Measurements from ENCODE around the gene LPXN. TPM values are rescaled to one million over a fixed set of nuclear protein-coding genes. Genes with fewer than 3 reads are reported as not detected.

LPXN gene
- total RNA-seq, 1 donor from 2014 or later, result 5.0 TPM

DNA sequence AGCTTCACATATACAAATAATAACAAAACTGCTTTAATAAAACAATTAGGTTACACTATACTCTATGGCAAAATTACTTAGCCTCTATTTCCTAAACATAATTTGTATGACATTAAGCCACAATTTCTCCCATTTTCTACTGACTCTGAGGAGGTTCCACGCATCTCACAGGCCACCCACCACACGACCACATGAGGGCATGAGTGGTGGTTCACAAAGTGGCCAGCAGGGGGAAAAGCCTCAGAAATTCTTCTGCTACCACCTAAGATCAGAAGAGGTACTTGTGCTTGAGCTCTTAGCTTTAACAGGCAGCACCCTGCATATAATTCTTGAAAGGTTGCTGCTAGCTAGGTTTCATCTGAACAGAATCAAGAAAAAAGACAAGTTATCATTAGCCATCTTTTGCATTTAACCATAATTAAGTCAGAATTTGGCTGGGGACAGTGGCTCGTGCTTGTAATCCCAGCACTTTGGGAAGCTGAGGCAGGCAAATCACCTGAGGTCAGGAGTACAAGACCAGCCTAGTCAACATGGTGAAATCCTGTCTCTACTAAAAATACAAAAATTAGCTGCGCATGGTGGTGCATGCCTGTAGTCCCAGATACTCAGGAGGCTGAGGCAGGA is 7.7 kb downstream of the LPXN start:
- no peaks in the 10 kb centered on the region for H3K9me3 Mint-ChIP-seq (ENCODE audit: unreplicated experiment)
- TF ChIP-seq, protein P1, sequence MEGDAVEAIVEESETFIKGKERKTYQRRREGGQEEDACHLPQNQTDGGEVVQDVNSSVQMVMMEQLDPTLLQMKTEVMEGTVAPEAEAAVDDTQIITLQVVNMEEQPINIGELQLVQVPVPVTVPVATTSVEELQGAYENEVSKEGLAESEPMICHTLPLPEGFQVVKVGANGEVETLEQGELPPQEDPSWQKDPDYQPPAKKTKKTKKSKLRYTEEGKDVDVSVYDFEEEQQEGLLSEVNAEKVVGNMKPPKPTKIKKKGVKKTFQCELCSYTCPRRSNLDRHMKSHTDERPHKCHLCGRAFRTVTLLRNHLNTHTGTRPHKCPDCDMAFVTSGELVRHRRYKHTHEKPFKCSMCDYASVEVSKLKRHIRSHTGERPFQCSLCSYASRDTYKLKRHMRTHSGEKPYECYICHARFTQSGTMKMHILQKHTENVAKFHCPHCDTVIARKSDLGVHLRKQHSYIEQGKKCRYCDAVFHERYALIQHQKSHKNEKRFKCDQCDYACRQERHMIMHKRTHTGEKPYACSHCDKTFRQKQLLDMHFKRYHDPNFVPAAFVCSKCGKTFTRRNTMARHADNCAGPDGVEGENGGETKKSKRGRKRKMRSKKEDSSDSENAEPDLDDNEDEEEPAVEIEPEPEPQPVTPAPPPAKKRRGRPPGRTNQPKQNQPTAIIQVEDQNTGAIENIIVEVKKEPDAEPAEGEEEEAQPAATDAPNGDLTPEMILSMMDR (IDR thresholded peaks at IDR 0.05; ENCODE audit: unreplicated experiment), result peak; percentile 85
- H3K36me3 Mint-ChIP-seq (ENCODE audit: low read depth, unreplicated experiment), result no peaks in the 10 kb centered on the region
- H3K4me3 Mint-ChIP-seq (ENCODE audit: unreplicated experiment), result no peak overlapping the region
- peak; percentile 67 for DNase-seq (ENCODE audit: low spot score)
- H3K27ac Mint-ChIP-seq (ENCODE audit: unreplicated experiment), result no peak overlapping the region
- H3K4me1 Mint-ChIP-seq (ENCODE audit: unreplicated experiment), result no peaks in the 10 kb centered on the region
- no peaks in the 10 kb centered on the region for H3K27me3 Mint-ChIP-seq (ENCODE audit: unreplicated experiment)

DNA sequence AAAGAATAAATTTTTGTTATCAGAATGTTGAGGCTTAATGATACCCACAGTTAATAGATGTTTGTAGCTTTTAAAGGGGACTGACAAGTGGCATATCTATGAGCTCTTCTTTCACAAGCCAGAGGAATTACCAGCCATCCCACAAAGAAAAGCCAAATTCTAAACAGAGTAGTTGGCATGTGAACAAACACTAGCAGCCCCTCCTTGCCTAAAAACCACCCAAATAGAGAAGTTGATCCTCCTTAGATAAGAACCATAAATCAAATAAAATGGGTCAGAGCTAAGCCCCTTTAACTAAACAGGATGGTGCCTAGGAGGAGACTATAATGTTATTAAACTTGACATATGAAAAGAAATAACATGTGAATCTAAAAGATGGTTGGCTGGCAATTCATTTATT is 11.4 kb downstream of the LPXN start:
- no peaks in the 10 kb centered on the region for H3K27me3 Mint-ChIP-seq (ENCODE audit: unreplicated experiment)
- H3K36me3 Mint-ChIP-seq (ENCODE audit: low read depth, unreplicated experiment), result no peaks in the 10 kb centered on the region
- TF ChIP-seq, protein P1 (IDR thresholded peaks at IDR 0.05; ENCODE audit: unreplicated experiment), result no peak
- H3K27ac Mint-ChIP-seq (ENCODE audit: unreplicated experiment), result no peak overlapping the region
- no peaks in the 10 kb centered on the region for H3K9me3 Mint-ChIP-seq (ENCODE audit: unreplicated experiment)
- no peak overlapping the region for H3K4me3 Mint-ChIP-seq (ENCODE audit: unreplicated experiment)
- H3K4me1 Mint-ChIP-seq (ENCODE audit: unreplicated experiment), result no peaks in the 10 kb centered on the region
- DNase-seq (ENCODE audit: low spot score), result no peak

GRCh38 chr11:58562375-58562800 is 13.3 kb downstream of the LPXN start:
- Mint-ChIP-seq H3K4me1 (ENCODE audit: unreplicated experiment) (no peaks in the 10 kb centered on the region), H3K4me3 (ENCODE audit: unreplicated experiment) (no peak overlapping the region), H3K27me3 (ENCODE audit: unreplicated experiment) (no peaks in the 10 kb centered on the region), H3K36me3 (ENCODE audit: low read depth, unreplicated experiment) (no peaks in the 10 kb centered on the region), H3K27ac (ENCODE audit: unreplicated experiment) (no peak overlapping the region), H3K9me3 (ENCODE audit: unreplicated experiment) (no peaks in the 10 kb centered on the region)
- TF ChIP-seq, protein P1 (IDR thresholded peaks at IDR 0.05; ENCODE audit: unreplicated experiment), result no peak
- DNase-seq (ENCODE audit: low spot score), result no peak

DNA sequence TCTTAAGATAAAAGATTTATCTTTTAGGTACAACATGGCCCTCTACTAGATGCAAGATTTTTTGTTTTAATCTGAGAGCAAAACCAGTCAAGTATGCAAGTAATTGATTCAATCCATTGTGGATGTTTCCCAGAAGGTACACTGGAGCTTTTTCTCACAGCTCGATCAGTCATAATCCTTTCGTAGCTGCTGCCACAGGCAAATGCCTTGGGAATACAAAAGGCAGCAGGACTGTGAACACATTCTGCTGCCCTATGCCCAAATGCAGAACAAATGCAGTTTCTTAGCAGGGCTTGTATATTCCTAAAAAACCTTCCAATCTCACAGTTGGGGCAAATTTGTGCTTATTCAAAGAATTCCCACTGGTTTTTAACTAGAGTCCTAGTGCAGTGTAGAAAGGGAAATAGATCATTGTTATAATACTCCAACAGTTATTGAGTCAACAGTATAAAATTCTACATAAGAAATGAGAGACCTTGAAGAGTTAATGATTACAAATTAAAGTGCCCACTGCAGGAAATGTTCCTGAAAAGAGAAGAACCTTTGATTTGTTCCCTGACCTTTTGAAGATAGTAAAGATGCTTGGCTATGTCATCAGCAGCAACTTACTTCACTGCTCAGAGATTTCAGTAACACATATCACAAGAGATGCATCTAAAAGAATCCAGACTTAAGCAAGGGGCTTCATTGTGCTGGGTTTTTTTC is 14.1 kb downstream of the LPXN start:
- TF ChIP-seq, protein P1 (IDR thresholded peaks at IDR 0.05; ENCODE audit: unreplicated experiment), result no peak
- no peak for DNase-seq (ENCODE audit: low spot score)
- no peaks in the 10 kb centered on the region for H3K4me1 Mint-ChIP-seq (ENCODE audit: unreplicated experiment)
- no peak overlapping the region for H3K4me3 Mint-ChIP-seq (ENCODE audit: unreplicated experiment)
- no peak overlapping the region for H3K27ac Mint-ChIP-seq (ENCODE audit: unreplicated experiment)
- H3K27me3 Mint-ChIP-seq (ENCODE audit: unreplicated experiment), result no peaks in the 10 kb centered on the region
- H3K9me3 Mint-ChIP-seq (ENCODE audit: unreplicated experiment), result no peaks in the 10 kb centered on the region
- no peaks in the 10 kb centered on the region for H3K36me3 Mint-ChIP-seq (ENCODE audit: low read depth, unreplicated experiment)

GRCh38 chr11:58560842-58561241 is 14.8 kb downstream of the LPXN start:
- no peak overlapping the region for H3K27ac Mint-ChIP-seq (ENCODE audit: unreplicated experiment)
- TF ChIP-seq, protein P1 (IDR thresholded peaks at IDR 0.05; ENCODE audit: unreplicated experiment), result no peak
- no peak overlapping the region for H3K4me3 Mint-ChIP-seq (ENCODE audit: unreplicated experiment)
- no peaks in the 10 kb centered on the region for H3K27me3 Mint-ChIP-seq (ENCODE audit: unreplicated experiment)
- no peaks in the 10 kb centered on the region for H3K36me3 Mint-ChIP-seq (ENCODE audit: low read depth, unreplicated experiment)
- no peaks in the 10 kb centered on the region for H3K9me3 Mint-ChIP-seq (ENCODE audit: unreplicated experiment)
- no peaks in the 10 kb centered on the region for H3K4me1 Mint-ChIP-seq (ENCODE audit: unreplicated experiment)
- DNase-seq (ENCODE audit: low spot score), result no peak
